ENCODE measurements around the gene GPR17. TPM values are rescaled to one million over a fixed set of nuclear protein-coding genes. Genes with fewer than 3 reads are reported as not detected.

Gene GPR17
- total RNA-seq, 1 donor from 2014 or later: 0.18 TPM

DNA sequence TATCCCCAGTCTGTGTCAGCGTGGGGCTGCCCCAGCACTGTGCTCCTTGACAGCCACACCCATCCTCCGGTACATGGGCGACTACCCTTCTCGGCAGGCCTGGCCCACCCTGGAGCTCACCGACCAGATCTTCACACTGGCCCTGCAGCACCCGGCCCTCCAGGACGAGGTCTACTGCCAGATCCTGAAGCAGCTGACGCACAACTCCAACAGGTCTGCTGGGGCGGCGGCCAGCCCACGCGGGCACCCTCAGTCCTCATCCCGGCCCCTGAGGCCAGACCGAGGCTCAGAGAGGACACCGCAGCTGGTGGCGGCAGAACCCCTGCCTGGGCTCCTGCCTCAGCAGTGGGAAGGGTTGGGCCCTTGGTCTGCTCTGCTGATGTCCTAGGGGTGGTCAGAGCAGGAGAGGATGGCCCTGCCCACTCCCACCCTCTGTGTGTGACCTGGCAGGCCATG is 14.4 kb upstream of the GPR17 start:
- H3K27ac ChIP-seq (ENCODE audit: low read depth, low read length): no peak overlapping the region
- no peaks in the 10 kb centered on the region for H3K9me3 Mint-ChIP-seq (ENCODE audit: unreplicated experiment)
- H3K4me1 ChIP-seq (ENCODE audit: insufficient read depth, low read length): no peaks in the 10 kb centered on the region
- H3K9me3 ChIP-seq (ENCODE audit: insufficient read depth, low read depth, low read length): no peaks in the 10 kb centered on the region
- no peak overlapping the region for H2AFZ ChIP-seq (ENCODE audit: low read depth, low read length)
- no peak for DNase-seq (ENCODE audit: low read depth)
- no peaks in the 10 kb centered on the region for H3K36me3 ChIP-seq (ENCODE audit: insufficient read depth, low read length)
- H3K4me2 ChIP-seq (ENCODE audit: low read length): no peak overlapping the region
- H3K4me1 Mint-ChIP-seq (ENCODE audit: low read depth, unreplicated experiment): peaks cover 6% of the 10 kb centered on the region
- no peak overlapping the region for H3K4me3 ChIP-seq (ENCODE audit: insufficient read depth, low read depth, low read length)
- H3K9ac ChIP-seq (ENCODE audit: low read length): no peak overlapping the region
- no peaks in the 10 kb centered on the region for H4K20me1 ChIP-seq (ENCODE audit: insufficient read depth, low read length)
- TF ChIP-seq EZH2 (IDR thresholded peaks at IDR 0.05; ENCODE audit: insufficient read depth, low read length): no peak
- TF ChIP-seq, protein P1, sequence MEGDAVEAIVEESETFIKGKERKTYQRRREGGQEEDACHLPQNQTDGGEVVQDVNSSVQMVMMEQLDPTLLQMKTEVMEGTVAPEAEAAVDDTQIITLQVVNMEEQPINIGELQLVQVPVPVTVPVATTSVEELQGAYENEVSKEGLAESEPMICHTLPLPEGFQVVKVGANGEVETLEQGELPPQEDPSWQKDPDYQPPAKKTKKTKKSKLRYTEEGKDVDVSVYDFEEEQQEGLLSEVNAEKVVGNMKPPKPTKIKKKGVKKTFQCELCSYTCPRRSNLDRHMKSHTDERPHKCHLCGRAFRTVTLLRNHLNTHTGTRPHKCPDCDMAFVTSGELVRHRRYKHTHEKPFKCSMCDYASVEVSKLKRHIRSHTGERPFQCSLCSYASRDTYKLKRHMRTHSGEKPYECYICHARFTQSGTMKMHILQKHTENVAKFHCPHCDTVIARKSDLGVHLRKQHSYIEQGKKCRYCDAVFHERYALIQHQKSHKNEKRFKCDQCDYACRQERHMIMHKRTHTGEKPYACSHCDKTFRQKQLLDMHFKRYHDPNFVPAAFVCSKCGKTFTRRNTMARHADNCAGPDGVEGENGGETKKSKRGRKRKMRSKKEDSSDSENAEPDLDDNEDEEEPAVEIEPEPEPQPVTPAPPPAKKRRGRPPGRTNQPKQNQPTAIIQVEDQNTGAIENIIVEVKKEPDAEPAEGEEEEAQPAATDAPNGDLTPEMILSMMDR (IDR thresholded peaks at IDR 0.05; ENCODE audit: insufficient read depth, low read depth, low read length): no peak
- H3K27me3 ChIP-seq (ENCODE audit: insufficient read depth, low read length): no peaks in the 10 kb centered on the region
- no peak overlapping the region for H3K4me3 Mint-ChIP-seq (ENCODE audit: unreplicated experiment)
- H3K27ac Mint-ChIP-seq (ENCODE audit: unreplicated experiment): no peak overlapping the region
- no peak for FAIRE-seq
- peaks cover 2% of the 10 kb centered on the region for H3K36me3 Mint-ChIP-seq (ENCODE audit: low read depth, unreplicated experiment)
- peaks cover 4% of the 10 kb centered on the region for H3K27me3 Mint-ChIP-seq (ENCODE audit: low read depth, unreplicated experiment)
- no peaks in the 10 kb centered on the region for H3K79me2 ChIP-seq (ENCODE audit: insufficient read depth, low read length)

DNA sequence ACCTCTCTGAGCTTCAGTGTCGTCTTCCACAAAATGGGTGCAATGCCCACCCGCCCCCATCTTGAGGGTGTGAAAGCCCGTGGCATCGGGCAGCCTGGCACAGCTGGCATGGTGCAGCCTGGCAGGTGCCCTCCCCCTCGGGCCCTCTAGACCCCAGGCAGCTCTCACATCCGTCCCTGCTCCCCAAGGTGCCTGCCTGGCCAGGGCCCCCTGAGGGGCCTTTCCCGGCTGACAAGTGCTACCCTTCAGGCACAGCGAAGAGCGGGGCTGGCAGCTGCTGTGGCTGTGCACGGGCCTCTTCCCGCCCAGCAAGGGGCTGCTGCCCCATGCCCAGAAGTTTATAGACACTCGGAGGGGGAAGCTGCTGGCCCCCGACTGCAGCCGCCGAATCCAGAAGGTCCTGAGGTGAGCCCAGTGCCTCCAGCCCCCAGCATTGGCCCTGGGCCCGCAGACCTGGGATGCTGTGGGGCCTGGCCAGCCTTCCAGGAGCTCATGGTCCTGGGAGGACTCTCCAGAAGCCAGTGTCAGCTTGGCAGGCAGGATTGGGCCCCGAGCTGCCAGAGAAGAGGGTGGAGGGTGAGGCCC is 13.9 kb upstream of the GPR17 start:
- no peak overlapping the region for H3K4me3 Mint-ChIP-seq (ENCODE audit: unreplicated experiment)
- H3K9me3 ChIP-seq (ENCODE audit: insufficient read depth, low read depth, low read length): no peaks in the 10 kb centered on the region

More for the DNA sequence above, 13.9 kb upstream of the GPR17 start:
- Mint-ChIP-seq H3K4me1 (ENCODE audit: low read depth, unreplicated experiment) (peaks cover 6% of the 10 kb centered on the region), H3K27ac (ENCODE audit: unreplicated experiment) (no peak overlapping the region), H3K36me3 (ENCODE audit: low read depth, unreplicated experiment) (peaks cover 2% of the 10 kb centered on the region), H3K9me3 (ENCODE audit: unreplicated experiment) (no peaks in the 10 kb centered on the region), H3K27me3 (ENCODE audit: low read depth, unreplicated experiment) (peaks cover 1% of the 10 kb centered on the region)
- Histone ChIP-seq H3K4me2 (ENCODE audit: low read length) (no peak overlapping the region), H3K27ac (ENCODE audit: low read depth, low read length) (no peak overlapping the region), H3K36me3 (ENCODE audit: insufficient read depth, low read length) (no peaks in the 10 kb centered on the region), H3K27me3 (ENCODE audit: insufficient read depth, low read length) (no peaks in the 10 kb centered on the region), H3K79me2 (ENCODE audit: insufficient read depth, low read length) (no peaks in the 10 kb centered on the region), H3K4me3 (ENCODE audit: insufficient read depth, low read depth, low read length) (no peak overlapping the region), H4K20me1 (ENCODE audit: insufficient read depth, low read length) (no peaks in the 10 kb centered on the region), H3K9ac (ENCODE audit: low read length) (no peak overlapping the region), H3K4me1 (ENCODE audit: insufficient read depth, low read length) (peaks cover 3% of the 10 kb centered on the region), H2AFZ (ENCODE audit: low read depth, low read length) (no peak overlapping the region)
- FAIRE-seq (no peak), DNase-seq (ENCODE audit: low read depth) (no peak)
- TF ChIP-seq EZH2 (IDR thresholded peaks at IDR 0.05; ENCODE audit: insufficient read depth, low read length): no peak
- TF ChIP-seq, protein P1 (IDR thresholded peaks at IDR 0.05; ENCODE audit: insufficient read depth, low read depth, low read length): no peak

Data from astrocyte (in vitro differentiated cells and primary cell).